Adrenal gland (tissue), 5 donors: Measurements from ENCODE around the gene TCEAL4.

Experiments used
- POLR2A ChIP-seq, 2 donors: fragments of 450-650 bp; IDR thresholded peaks; one replicate each; pipeline ENCODE4 v1.6.1; 2017; ENCODE audit warnings: antibody characterized with exemption in 2 of 2, mild to moderate bottlenecking in 2 of 2, moderate library complexity in 1 of 2
- TF ChIP-seq, protein P1 (sequence below), 6 experiments: fragments of 450-650 bp in 4 of 6; fragments of 200-600 bp in 2 of 6; sonication (generic) in 1 of 6; IDR thresholded peaks; 1 replicate in 5 of 6; 2 replicates in 1 of 6; pipeline versions ENCODE4 v1.5.1 to v1.8.0; 2016 to 2021; ENCODE audit warnings: antibody characterized with exemption in 6 of 6, mild to moderate bottlenecking in 2 of 6, moderate library complexity in 1 of 6
- donor health status: DM: no; HTN: no; CAD: no.

DNA sequence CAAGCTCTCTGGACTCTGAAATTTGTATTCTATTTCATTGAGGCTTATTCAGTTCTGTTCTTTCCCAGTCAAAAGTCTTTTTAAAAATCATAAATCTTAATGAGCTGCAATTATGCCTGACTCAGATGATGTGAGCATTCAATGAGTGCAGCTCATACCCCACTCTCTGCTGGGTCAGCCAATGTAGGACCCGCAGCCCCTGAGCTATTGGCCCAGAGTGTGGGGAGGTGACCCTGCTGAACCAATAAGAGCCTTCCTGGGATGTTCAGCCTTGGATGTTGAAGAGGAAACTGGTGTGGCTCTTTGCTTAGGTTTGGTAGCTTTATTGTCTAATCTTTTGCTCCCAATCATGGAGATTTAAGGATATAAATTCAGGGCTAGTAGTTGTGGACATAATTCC, 12.1 kb upstream of the TCEAL4 start:
- TF ChIP-seq, protein P1, sequence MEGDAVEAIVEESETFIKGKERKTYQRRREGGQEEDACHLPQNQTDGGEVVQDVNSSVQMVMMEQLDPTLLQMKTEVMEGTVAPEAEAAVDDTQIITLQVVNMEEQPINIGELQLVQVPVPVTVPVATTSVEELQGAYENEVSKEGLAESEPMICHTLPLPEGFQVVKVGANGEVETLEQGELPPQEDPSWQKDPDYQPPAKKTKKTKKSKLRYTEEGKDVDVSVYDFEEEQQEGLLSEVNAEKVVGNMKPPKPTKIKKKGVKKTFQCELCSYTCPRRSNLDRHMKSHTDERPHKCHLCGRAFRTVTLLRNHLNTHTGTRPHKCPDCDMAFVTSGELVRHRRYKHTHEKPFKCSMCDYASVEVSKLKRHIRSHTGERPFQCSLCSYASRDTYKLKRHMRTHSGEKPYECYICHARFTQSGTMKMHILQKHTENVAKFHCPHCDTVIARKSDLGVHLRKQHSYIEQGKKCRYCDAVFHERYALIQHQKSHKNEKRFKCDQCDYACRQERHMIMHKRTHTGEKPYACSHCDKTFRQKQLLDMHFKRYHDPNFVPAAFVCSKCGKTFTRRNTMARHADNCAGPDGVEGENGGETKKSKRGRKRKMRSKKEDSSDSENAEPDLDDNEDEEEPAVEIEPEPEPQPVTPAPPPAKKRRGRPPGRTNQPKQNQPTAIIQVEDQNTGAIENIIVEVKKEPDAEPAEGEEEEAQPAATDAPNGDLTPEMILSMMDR (IDR thresholded peaks at IDR 0.05): no peak
- TF ChIP-seq POLR2A (IDR thresholded peaks at IDR 0.05): no peak
